ENCODE results near the gene MRPL12. TPM values are rescaled to one million over a fixed set of nuclear protein-coding genes. Genes with fewer than 3 reads are reported as not detected.

The MRPL12 gene
- total and polyA plus RNA-seq, 4 donors, result 9.1 to 121 (median 59.3) TPM

DNA sequence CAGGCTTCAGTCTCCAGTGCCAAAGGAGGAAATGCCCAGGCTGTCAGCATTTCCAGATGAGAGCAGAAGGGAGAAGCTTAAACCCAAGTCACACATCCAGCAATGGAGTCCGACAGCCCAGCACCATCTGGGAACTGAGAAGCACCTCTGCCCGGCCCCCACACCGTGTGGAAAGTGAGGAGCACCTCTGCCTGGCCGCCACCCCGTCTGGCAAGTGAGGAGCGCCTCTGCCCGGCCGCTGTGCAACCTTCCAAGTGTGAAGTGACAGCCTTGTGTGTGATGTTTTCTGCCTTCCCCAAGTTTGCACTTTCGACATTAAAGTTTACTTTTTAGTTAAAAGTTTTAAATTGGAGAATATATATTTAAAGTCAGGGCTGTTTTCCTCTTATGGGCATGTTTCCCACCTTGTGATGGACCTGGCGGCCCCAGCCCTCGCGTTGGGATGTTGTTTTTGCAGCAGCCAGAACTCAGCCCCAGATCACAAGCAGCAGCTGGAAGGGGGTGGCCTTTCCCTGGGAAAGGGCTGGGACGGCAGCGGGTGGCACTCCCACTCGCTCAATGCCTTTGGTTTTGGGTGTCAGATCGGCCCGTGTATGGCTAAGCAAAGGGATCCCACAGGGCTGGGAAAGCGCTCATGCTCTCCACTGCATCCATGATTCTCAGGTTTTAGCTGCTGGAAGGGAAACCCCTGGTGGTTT, 29.5 kb upstream of the MRPL12 start:
- no peak overlapping the region for H3K27ac ChIP-seq (ENCODE audit: low read depth in 1 of 2, low read length in 2 of 2)
- no peak overlapping the region for H3K4me3 ChIP-seq (ENCODE audit: low read depth in 1 of 3, low read length in 3 of 3)
- no peaks in the 10 kb centered on the region for H3K9me3 ChIP-seq (ENCODE audit: control insufficient read depth in 4 of 4, low read length in 3 of 4)
- H3K36me3 ChIP-seq (ENCODE audit: control insufficient read depth in 4 of 4, insufficient read depth in 3 of 4, low read depth in 1 of 4, low read length in 3 of 4), result peaks cover 10 to 43% (median 19%) of the 10 kb centered on the region in 4 donors
- H3K9ac ChIP-seq (ENCODE audit: low read depth in 1 of 2, low read length in 2 of 2), result no peak overlapping the region
- no peaks in the 10 kb centered on the region for H3K27me3 ChIP-seq (ENCODE audit: control insufficient read depth in 4 of 4, insufficient read depth in 4 of 4, low read length in 3 of 4)
- no peak for DNase-seq (ENCODE audit: low spot score)
- WGBS, result 88% methylated on average over 18 of the region's 18 CpGs
- peaks cover 0 to 3% (median 0%) of the 10 kb centered on the region in 4 donors for H3K4me1 ChIP-seq (ENCODE audit: control insufficient read depth in 4 of 4, insufficient read depth in 4 of 4, low read length in 3 of 4)
- TF ChIP-seq CTCF (IDR thresholded peaks at IDR 0.05; ENCODE audit: low read depth, low read length, missing input control) (no peak), HNF4G (IDR thresholded peaks at IDR 0.05) (no peak), TAF1 (conservative IDR thresholded peaks at IDR 0.05) (no peak), FOXA1 (IDR thresholded peaks at IDR 0.05) (no peak), GABPA (IDR thresholded peaks at IDR 0.05 in 1 of 2, conservative IDR thresholded peaks at IDR 0.05 in 1 of 2) (no peak), HNF4A (conservative IDR thresholded peaks at IDR 0.05) (no peak), EGR1 (IDR thresholded peaks at IDR 0.05; ENCODE audit: low read depth in 2 of 2) (no peak), RXRA (IDR thresholded peaks at IDR 0.05) (no peak), ATF3 (IDR thresholded peaks at IDR 0.05) (no peak), YY1 (IDR thresholded peaks at IDR 0.05) (no peak), REST (IDR thresholded peaks at IDR 0.05) (no peak), SP1 (IDR thresholded peaks at IDR 0.05) (no peak), FOXA2 (IDR thresholded peaks at IDR 0.05) (no peak), ZBTB33 (IDR thresholded peaks at IDR 0.05) (no peak), RAD21 (IDR thresholded peaks at IDR 0.05) (no peak), JUND (IDR thresholded peaks at IDR 0.05) (no peak), NR2F2 (IDR thresholded peaks at IDR 0.05) (no peak)
- TF ChIP-seq, protein P1, sequence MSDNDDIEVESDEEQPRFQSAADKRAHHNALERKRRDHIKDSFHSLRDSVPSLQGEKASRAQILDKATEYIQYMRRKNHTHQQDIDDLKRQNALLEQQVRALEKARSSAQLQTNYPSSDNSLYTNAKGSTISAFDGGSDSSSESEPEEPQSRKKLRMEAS (IDR thresholded peaks at IDR 0.05), result no peak

Data from liver (tissue), 9 donors.